Stimulated activated CD8-positive, alpha-beta memory T cell treated with anti-CD3 and anti-CD28 coated beads, Interleukin-7, amount 100 ng/mL, for 4 hours (primary cell): ENCODE results near the gene RUNX2.

Source experiments
- DNase-seq, 2 donors: peaks; one replicate each; pipeline ENCODE4 v3.0.0-alpha.2; 2020; ENCODE audit warnings: low read depth in 2 of 2

Gene RUNX2

GRCh38 chr6:45518013-45518720, 190.0 kb downstream of the RUNX2 start:
- no peak for DNase-seq

GRCh38 chr6:45521226-45521625, 193.1 kb downstream of the RUNX2 start:
- no peak for DNase-seq

- DNase-seq = no peak
Observed at GRCh38 chr6:45522486-45522885, 194.4 kb downstream of the RUNX2 start.

GRCh38 chr6:45527210-45527609, 199.1 kb downstream of the RUNX2 start:
- DNase-seq = no peak

- no peak for DNase-seq
Observed at GRCh38 chr6:45531999-45532595, 204.0 kb downstream of the RUNX2 start.

GRCh38 chr6:45532721-45533210, 204.6 kb downstream of the RUNX2 start:
- DNase-seq = no peak

GRCh38 chr6:45533386-45533785, 205.3 kb downstream of the RUNX2 start:
- DNase-seq = no peak

- DNase-seq = no peak
Observed at GRCh38 chr6:45535933-45536332, 207.8 kb downstream of the RUNX2 start.

GRCh38 chr6:45537539-45537938, 209.4 kb downstream of the RUNX2 start:
- no peak for DNase-seq

- no peak for DNase-seq
Observed at GRCh38 chr6:45538641-45539547, 210.8 kb downstream of the RUNX2 start.

GRCh38 chr6:45540375-45540920, 212.3 kb downstream of the RUNX2 start:
- DNase-seq = no peak

GRCh38 chr6:45541934-45542333, 213.8 kb downstream of the RUNX2 start:
- DNase-seq = no peak

- DNase-seq = no peak
Observed at GRCh38 chr6:45543298-45544235, 215.4 kb downstream of the RUNX2 start.

GRCh38 chr6:45545416-45545815, 217.3 kb downstream of the RUNX2 start:
- DNase-seq = no peak

GRCh38 chr6:45548657-45549515, 220.8 kb downstream of the RUNX2 start:
- DNase-seq = no peak

GRCh38 chr6:45552536-45552935, 224.4 kb downstream of the RUNX2 start:
- no peak for DNase-seq

GRCh38 chr6:45553730-45554344, 225.7 kb downstream of the RUNX2 start:
- no peak for DNase-seq

- DNase-seq = no peak
Observed at GRCh38 chr6:45554591-45554990, 226.5 kb downstream of the RUNX2 start.

- DNase-seq = no peak
Observed at GRCh38 chr6:45555981-45556771, 228.0 kb downstream of the RUNX2 start.
